HG02759 (cell line): ENCODE results near the gene SOCS6.
A peak's percentile ranks its signal among the peaks of the same experiment; 100 is the strongest.
"Not testable (repeated sequence)": the region's sequence is repeated elsewhere in the genome, so short reads cannot be mapped to it uniquely, and the experiment has no call there.

ENCODE experiments used
- ATAC-seq: cut with Tn5 transposase; IDR thresholded peaks from one replicate; pipeline ENCODE4 v1.9.1; 2021; ENCODE audit warnings: mild to moderate bottlenecking, moderate library complexity; ENCODE audit not compliant: unreplicated experiment

The SOCS6 gene, protein sequence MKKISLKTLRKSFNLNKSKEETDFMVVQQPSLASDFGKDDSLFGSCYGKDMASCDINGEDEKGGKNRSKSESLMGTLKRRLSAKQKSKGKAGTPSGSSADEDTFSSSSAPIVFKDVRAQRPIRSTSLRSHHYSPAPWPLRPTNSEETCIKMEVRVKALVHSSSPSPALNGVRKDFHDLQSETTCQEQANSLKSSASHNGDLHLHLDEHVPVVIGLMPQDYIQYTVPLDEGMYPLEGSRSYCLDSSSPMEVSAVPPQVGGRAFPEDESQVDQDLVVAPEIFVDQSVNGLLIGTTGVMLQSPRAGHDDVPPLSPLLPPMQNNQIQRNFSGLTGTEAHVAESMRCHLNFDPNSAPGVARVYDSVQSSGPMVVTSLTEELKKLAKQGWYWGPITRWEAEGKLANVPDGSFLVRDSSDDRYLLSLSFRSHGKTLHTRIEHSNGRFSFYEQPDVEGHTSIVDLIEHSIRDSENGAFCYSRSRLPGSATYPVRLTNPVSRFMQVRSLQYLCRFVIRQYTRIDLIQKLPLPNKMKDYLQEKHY

GRCh38 chr18:70288851-70289328 lies at the start of gene SOCS6:
Gene SOCS6 (plus strand): TSS chr18:70289045. CDS start chr18:70324669, 35,624 bp downstream.
- ATAC-seq, result peak; percentile 73

DNA sequence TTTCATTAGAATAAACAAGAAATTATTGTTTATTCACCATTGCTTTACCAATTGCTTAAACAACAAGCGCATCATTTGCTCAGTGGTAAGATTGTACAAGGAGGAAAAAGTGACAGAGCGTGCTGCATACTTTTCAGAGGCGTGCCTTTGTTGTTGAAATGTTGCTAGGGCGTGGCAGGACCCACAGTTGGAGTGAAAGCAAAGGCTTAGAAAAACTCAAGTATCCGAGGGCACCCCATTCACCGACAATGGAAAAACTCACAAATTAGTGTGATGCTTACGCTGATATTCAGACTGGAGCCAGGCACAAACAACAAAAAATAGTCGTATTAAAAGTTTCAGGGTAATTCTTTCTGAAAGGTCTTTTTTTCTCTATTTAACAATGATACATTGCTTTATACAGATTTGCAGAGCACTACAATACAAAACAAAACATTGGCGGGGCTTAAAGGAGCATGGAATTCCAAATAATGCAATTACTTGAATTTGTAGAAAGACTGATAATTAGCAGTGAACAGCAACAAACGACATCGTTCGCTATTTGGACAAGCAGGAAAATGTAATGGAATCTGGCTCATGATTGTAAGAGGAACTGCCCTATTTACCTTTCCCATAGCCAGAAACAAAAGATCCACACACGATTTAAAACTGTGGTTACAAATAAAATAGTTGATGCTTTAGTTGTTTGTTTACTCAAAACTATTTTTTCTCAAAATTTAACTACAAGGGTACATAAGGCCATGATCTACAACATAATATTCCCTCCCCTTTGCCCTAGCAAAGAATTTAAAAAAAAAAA lies 45.5 kb upstream of the SOCS6 start:
- ATAC-seq, result no peak

GRCh38 chr18:70246061-70246466 lies 42.8 kb upstream of the SOCS6 start:
- ATAC-seq, result no peak

GRCh38 chr18:70249118-70249517 lies 39.7 kb upstream of the SOCS6 start:
- ATAC-seq, result no peak

- not testable (repeated sequence) for ATAC-seq
Observed at GRCh38 chr18:70249861-70250260, 39.0 kb upstream of the SOCS6 start.

- ATAC-seq, result no peak
Observed at GRCh38 chr18:70250781-70251180, 38.1 kb upstream of the SOCS6 start.

DNA sequence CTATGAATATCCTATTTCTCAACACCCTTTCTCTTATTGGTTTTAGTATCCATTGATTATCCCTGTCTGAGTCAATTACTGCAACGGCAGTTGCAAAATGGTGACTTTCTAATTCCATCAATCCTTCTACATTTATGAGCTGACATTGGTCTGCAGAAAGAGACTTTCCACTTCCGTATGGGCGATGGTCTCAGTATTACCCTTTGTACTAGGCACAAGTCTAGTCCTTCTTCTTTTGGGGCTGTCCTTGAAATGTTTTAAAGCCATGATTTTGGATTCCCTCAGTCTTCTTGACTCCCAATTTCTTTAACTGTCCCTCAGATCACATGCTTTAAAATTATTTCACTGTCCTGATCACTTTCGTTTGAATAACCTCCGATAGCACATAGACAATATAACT lies 32.7 kb upstream of the SOCS6 start:
- ATAC-seq, result no peak

- no peak for ATAC-seq
Observed at GRCh38 chr18:70256994-70257393, 31.9 kb upstream of the SOCS6 start.

GRCh38 chr18:70258243-70258642 lies 30.6 kb upstream of the SOCS6 start:
- no peak for ATAC-seq

DNA sequence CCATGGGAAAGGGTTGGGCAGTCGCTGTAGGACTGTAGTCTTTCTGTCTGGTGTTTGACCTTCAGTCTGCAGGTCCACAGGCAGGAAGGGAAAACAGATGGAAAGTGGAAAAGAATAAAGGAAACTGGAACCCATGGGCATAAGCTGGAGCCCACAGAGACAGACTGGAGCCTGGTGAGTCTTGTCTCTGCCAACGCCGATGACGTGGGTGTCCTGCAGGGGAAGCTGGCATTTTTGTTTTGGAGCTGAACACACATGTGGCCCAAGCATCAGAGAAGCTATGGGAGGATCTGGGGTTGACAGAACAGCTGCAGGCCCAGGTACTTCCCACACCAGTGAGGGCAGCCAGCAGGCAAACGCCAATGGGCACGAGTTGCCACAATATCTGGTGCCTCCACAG lies 28.2 kb upstream of the SOCS6 start:
- no peak for ATAC-seq

DNA sequence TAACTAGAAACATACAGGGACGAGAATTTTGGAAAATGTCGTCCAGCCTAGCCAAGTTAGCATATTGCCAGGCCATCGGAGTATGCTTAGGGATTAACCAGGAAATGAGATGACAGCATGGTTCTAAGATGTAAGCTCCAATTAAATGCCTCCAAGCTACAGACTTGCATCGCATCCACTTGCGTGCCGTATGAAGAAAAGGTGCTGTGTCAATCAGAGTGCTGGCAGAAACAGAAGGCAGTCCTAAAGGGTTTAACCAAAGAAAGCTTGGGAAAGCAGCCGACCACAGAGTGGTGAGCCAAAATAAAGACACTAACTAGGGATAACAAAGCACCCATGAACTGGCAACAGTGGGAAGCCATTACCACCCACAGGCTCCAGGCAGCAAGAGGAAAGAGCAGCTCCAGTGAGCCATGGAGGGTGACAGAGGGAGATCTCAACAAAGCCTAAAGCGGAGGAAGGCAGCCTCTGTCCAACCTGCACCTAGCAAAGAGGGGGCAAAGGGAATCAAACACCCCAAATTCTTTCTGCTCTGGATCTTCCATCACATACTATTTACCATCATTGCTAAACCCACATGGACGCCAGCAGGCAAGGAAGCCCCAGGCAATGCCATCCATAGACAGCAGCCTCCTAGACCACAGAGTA lies 27.6 kb upstream of the SOCS6 start:
- ATAC-seq, result no peak

- ATAC-seq, result no peak
Observed at GRCh38 chr18:70263336-70263735, 25.5 kb upstream of the SOCS6 start.

- ATAC-seq, result no peak
Observed at GRCh38 chr18:70271742-70272141, 17.1 kb upstream of the SOCS6 start.

DNA sequence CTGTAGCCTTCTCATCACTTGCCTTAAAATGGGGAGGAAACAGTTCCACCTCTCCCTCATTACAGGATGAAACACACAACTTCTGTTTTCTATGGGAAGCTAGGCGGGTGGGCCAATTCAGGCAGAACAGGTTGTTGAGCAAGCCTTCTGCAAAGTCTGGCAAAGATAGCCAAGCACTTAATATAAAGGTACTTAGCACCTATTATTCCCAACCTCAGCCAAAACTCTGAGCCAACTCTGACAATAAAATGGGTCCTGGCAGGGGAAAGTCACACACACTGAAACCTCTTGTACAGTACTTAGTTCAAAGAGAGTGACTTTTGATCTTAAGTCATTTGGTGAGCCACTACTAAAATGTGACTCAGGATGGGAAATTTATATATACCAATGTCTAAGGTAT lies 15.8 kb upstream of the SOCS6 start:
- ATAC-seq, result no peak

- no peak for ATAC-seq
Observed at GRCh38 chr18:70276416-70277191, 12.2 kb upstream of the SOCS6 start.

DNA sequence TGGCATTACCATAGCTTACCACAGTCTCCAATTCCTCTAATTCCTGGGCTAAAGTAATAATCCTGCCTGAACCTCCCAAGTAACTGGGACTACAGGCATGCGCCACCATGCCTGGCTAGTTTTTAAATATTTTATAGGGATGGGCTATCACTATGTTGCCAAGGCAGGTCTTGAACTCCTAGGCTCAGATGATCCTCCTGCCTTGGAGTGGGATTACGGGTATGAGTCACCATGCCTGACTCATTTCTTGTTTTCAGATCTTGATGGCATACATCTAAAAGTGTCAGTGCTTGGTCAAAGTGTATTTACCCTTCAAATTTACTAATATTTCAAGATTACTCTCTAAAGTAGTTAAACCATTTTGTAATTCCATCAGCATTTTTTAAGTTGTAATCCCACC lies 9.4 kb upstream of the SOCS6 start:
- peak; percentile 58 for ATAC-seq

- ATAC-seq, result no peak
Observed at GRCh38 chr18:70280007-70280925, 8.6 kb upstream of the SOCS6 start.

- no peak for ATAC-seq
Observed at GRCh38 chr18:70284976-70285620, 3.7 kb upstream of the SOCS6 start.

- ATAC-seq, result no peak
Observed at GRCh38 chr18:70287731-70288130, 1.1 kb upstream of the SOCS6 start.
